IMR-90 (cell line): ENCODE measurements around the gene DBNDD2. TPM values are rescaled to one million over a fixed set of nuclear protein-coding genes. Genes with fewer than 3 reads are reported as not detected.

Experiments used
- ATAC-seq: fragments of 200-7000 bp; cut with Tn5 transposase; 2 replicates; pipeline ENCODE4 v1.9.1; 2020; ENCODE audit warnings: low read depth, mild to moderate bottlenecking, moderate library complexity
- BruUV-seq: library from RNA; stranded (reverse); fragments of 400-500 nt; replicated peaks from 2 replicates; lab custom pipeline; 2021; lab: Mats Ljungman, UMichigan
- CTCF ChIA-PET: fragments of 300-600 bp; formaldehyde crosslinking; extraction: SDS; loops from one replicate; lab custom pipeline; 2021; ENCODE audit warnings: antibody characterized with exemption; lab: Yijun Ruan, JAX
- POLR2A ChIA-PET: fragments of 300-600 bp; sonication (Branson Sonifier 250); formaldehyde crosslinking; loops from one replicate; lab custom pipeline; 2022; ENCODE audit warnings: antibody characterized with exemption; ENCODE audit not compliant: unreplicated experiment; lab: Charles Lee
- DNase-seq: peaks from one replicate; pipeline ENCODE4 v3.0.0; 2013
- H2AFZ ChIP-seq: replicated peaks from 2 replicates; pipeline ENCODE3; 2013; ENCODE audit warnings: low read length, mild to moderate bottlenecking; ENCODE audit not compliant: poor library complexity
- H2AK5ac ChIP-seq: 2 replicates; pipeline ENCODE4 v1.6.1; 2013; ENCODE audit warnings: low read depth, low read length, inconsistent platforms
- H2AK9ac ChIP-seq: replicated peaks from 2 replicates; pipeline ENCODE3; 2013; ENCODE audit warnings: mild to moderate bottlenecking, low read depth, low read length, moderate library complexity; ENCODE audit not compliant: poor library complexity
- H2BK120ac ChIP-seq: 2 replicates; pipeline ENCODE4 v1.6.1; 2013; ENCODE audit warnings: low read depth, low read length, inconsistent platforms
- H2BK15ac ChIP-seq: 3 replicates; pipeline ENCODE4 v1.6.1; 2013; ENCODE audit warnings: low read depth, low read length, inconsistent platforms
- H2BK20ac ChIP-seq: 2 replicates; pipeline ENCODE4 v1.6.1; 2013; ENCODE audit warnings: low read depth, mild to moderate bottlenecking, inconsistent platforms, low read length, moderate library complexity
- H2BK5ac ChIP-seq: 2 replicates; pipeline ENCODE4 v1.6.1; 2013; ENCODE audit warnings: mild to moderate bottlenecking, low read depth, low read length, inconsistent platforms; ENCODE audit not compliant: poor library complexity, severe bottlenecking
- H3K14ac ChIP-seq: replicated peaks from 2 replicates; pipeline ENCODE4 v1.6.1; 2013; ENCODE audit warnings: low read depth, low read length, inconsistent platforms
- H3K18ac ChIP-seq: 2 replicates; pipeline ENCODE4 v1.6.1; 2013; ENCODE audit warnings: low read depth, low read length, control low read depth
- H3K23ac ChIP-seq: 2 replicates; pipeline ENCODE4 v1.6.1; 2013; ENCODE audit warnings: low read depth, low read length, inconsistent platforms
- H3K27ac ChIP-seq: 2 replicates; pipeline ENCODE4 v1.5.1; 2013; ENCODE audit warnings: mild to moderate bottlenecking, control low read depth, low read length; ENCODE audit not compliant: insufficient read depth
- H3K27me3 ChIP-seq: 2 replicates; pipeline ENCODE4 v1.6.1; 2013; ENCODE audit warnings: low read length; ENCODE audit not compliant: control insufficient read depth, insufficient read depth
- H3K36me3 ChIP-seq: 2 replicates; pipeline ENCODE4 v1.6.1; 2013; ENCODE audit warnings: low read length, mixed read lengths; ENCODE audit not compliant: control insufficient read depth, insufficient read depth
- H3K4ac ChIP-seq: 2 replicates; pipeline ENCODE4 v1.6.1; 2013; ENCODE audit warnings: low read depth, low read length, inconsistent platforms
- H3K4me1 ChIP-seq: 2 replicates; pipeline ENCODE4 v1.6.1; 2013; ENCODE audit warnings: low read length, mixed read lengths; ENCODE audit not compliant: control insufficient read depth, insufficient read depth
- H3K4me2 ChIP-seq: 2 replicates; pipeline ENCODE4 v1.6.1; 2013; ENCODE audit warnings: low read depth, mild to moderate bottlenecking, control low read depth, low read length, moderate library complexity
- H3K4me3 ChIP-seq: 2 replicates; pipeline ENCODE4 v1.5.1; 2013; ENCODE audit warnings: low read depth, mild to moderate bottlenecking, control low read depth, low read length, moderate library complexity; ENCODE audit not compliant: insufficient read depth
- H3K56ac ChIP-seq: 2 replicates; pipeline ENCODE4 v1.6.1; 2013; ENCODE audit warnings: low read length, inconsistent platforms; ENCODE audit not compliant: insufficient read depth; ENCODE audit errors: extremely low read depth
- H3K79me1 ChIP-seq, 2 experiments: 2 replicates each; pipeline ENCODE4 v1.6.1; 2013; ENCODE audit warnings: low read length in 2 of 2, inconsistent platforms in 1 of 2, low read depth in 1 of 2
- H3K9ac ChIP-seq: 2 replicates; pipeline ENCODE4 v1.6.1; 2013; ENCODE audit warnings: low read depth, low read length, control low read depth
- H3K9me1 ChIP-seq: 2 replicates; pipeline ENCODE4 v1.6.1; 2013; ENCODE audit warnings: low read length, inconsistent platforms; ENCODE audit not compliant: insufficient read depth
- H3K9me3 ChIP-seq: 2 replicates; pipeline ENCODE4 v1.6.1; 2013; ENCODE audit warnings: low read length; ENCODE audit not compliant: control insufficient read depth, insufficient read depth
- H4K20me1 ChIP-seq: 2 replicates; pipeline ENCODE4 v1.6.1; 2013; ENCODE audit warnings: low read length, inconsistent platforms; ENCODE audit not compliant: insufficient read depth
- H4K5ac ChIP-seq: 2 replicates; pipeline ENCODE4 v1.6.1; 2013; ENCODE audit warnings: mild to moderate bottlenecking, low read depth, low read length, control low read depth
- H4K8ac ChIP-seq, 2 experiments: 2 replicates each; pipeline ENCODE4 v1.6.1; 2013; ENCODE audit warnings: low read depth in 2 of 2, low read length in 2 of 2, control low read depth in 1 of 2, inconsistent platforms in 1 of 2
- H4K91ac ChIP-seq: 2 replicates; pipeline ENCODE4 v1.6.1; 2013; ENCODE audit warnings: low read depth, low read length, inconsistent platforms; ENCODE audit not compliant: insufficient read depth
- MXI1 ChIP-seq: IDR thresholded peaks from 2 replicates; pipeline ENCODE4 v1.6.1; 2012; ENCODE audit warnings: low read depth, mild to moderate bottlenecking, low read length, moderate library complexity, borderline replicate concordance
- WGBS, 2 experiments: methylation state at CpG; one replicate each; pipeline versions ENCODE4 v1.1.5 to v1.1.7; 2013; ENCODE audit warnings: missing lambda C conversion rate in 2 of 2; ENCODE audit not compliant: insufficient read length in 1 of 2; ENCODE audit errors: extremely low coverage in 2 of 2; 5-methylcytosine and 5-hydroxymethylcytosine counted together
- dilution Hi-C: fragments of 300-500 bp; cut with HindIII; formaldehyde crosslinking; loops from one replicate; pipeline ENCODE4 v1.14.3; 2018; ENCODE audit warnings: low sequenced_read_pairs; ENCODE audit not compliant: unreplicated experiment
- in situ Hi-C: fragments of 300-500 bp; cut with MboI; formaldehyde crosslinking; loops from 3 replicates; pipeline ENCODE4 v1.14.3; 2019; ENCODE audit warnings: low sequenced_read_pairs, inconsistent platforms, mixed read lengths
- intact Hi-C: fragments of 100-400 bp; cut with micrococcal nuclease; formaldehyde crosslinking; loops from 2 replicates; pipeline ENCODE4 v1.10.0; 2022
- polyA plus RNA-seq, 3 experiments: library from polyadenylated mRNA; depleted of rRNA; stranded (reverse); fragments of >200 nt; gene quantifications; 2 replicates each; pipeline ENCODE4 v1.2.3, GENCODE V29; 2012; ENCODE audit warnings: low replicate concordance in 1 of 3
- total RNA-seq: library from RNA; depleted of rRNA; stranded (reverse); fragments of >200 nt; gene quantifications from 2 replicates; pipeline ENCODE4 v1.2.3, GENCODE V29; 2012

Gene DBNDD2
- total and polyA plus RNA-seq, 2 of the 4 experiments (the other 2 are of a cell fraction) = 1.3 to 9.3 TPM

GRCh38 chr20:45427236-45428149 lies 19.4 kb downstream of the DBNDD2 start:
- no peaks in the 10 kb centered on the region for H4K20me1 ChIP-seq
- no peaks in the 10 kb centered on the region for H3K27me3 ChIP-seq
- H3K18ac ChIP-seq = no peak overlapping the region
- no peak overlapping the region for H3K4ac ChIP-seq
- ChIA-PET CTCF (no interaction called here), POLR2A (no interaction called here)
- no peaks in the 10 kb centered on the region for H3K9me3 ChIP-seq
- no peak overlapping the region for H2BK5ac ChIP-seq
- H3K27ac ChIP-seq = no peak overlapping the region
- intact Hi-C loops = no loop called here
- no peak overlapping the region for H3K4me3 ChIP-seq
- no peak overlapping the region for H2BK15ac ChIP-seq
- no peaks in the 10 kb centered on the region for H3K79me1 ChIP-seq
- no peak overlapping the region for H4K91ac ChIP-seq
- dilution Hi-C loops = no loop called here
- no peak overlapping the region for H4K8ac ChIP-seq
- no peak for ATAC-seq
- H3K9me1 ChIP-seq = no peaks in the 10 kb centered on the region; the same call in 1 of the 2 replicates
- no peak for DNase-seq
- TF ChIP-seq MXI1 = no peak
- H2AK9ac ChIP-seq = no peak overlapping the region
- no peak overlapping the region for H3K4me2 ChIP-seq
- no peak overlapping the region for H2AK5ac ChIP-seq
- H3K56ac ChIP-seq = no peak overlapping the region
- no peak overlapping the region for H2BK120ac ChIP-seq
- H2AFZ ChIP-seq = no peak overlapping the region
- H3K23ac ChIP-seq = no peak overlapping the region
- no peak overlapping the region for H2BK20ac ChIP-seq
- H3K4me1 ChIP-seq = no peaks in the 10 kb centered on the region
- no TSS peak for BruUV-seq
- H3K36me3 ChIP-seq = peaks cover 22% of the 10 kb centered on the region
- no peak overlapping the region for H3K9ac ChIP-seq
- WGBS, 2 experiments = 92% methylated on average over 4 of the region's 14 CpGs; no CpG with 5 or more reads in 1 of the 2 experiments
- no peak overlapping the region for H4K5ac ChIP-seq
- in situ Hi-C loops = no loop called here
- no peak overlapping the region for H3K14ac ChIP-seq
